Stimulated activated CD8-positive, alpha-beta memory T cell treated with anti-CD3 and anti-CD28 coated beads, Interleukin-12 subunit alpha, Interleukin-12 subunit beta, amount 100 ng/mL, for 1 hour (primary cell): Measurements from ENCODE around the gene NOC2L.

Experiments
- DNase-seq: peaks from one replicate; pipeline ENCODE4 v3.0.0-alpha.2; 2020; ENCODE audit warnings: low read depth

Gene NOC2L

DNA sequence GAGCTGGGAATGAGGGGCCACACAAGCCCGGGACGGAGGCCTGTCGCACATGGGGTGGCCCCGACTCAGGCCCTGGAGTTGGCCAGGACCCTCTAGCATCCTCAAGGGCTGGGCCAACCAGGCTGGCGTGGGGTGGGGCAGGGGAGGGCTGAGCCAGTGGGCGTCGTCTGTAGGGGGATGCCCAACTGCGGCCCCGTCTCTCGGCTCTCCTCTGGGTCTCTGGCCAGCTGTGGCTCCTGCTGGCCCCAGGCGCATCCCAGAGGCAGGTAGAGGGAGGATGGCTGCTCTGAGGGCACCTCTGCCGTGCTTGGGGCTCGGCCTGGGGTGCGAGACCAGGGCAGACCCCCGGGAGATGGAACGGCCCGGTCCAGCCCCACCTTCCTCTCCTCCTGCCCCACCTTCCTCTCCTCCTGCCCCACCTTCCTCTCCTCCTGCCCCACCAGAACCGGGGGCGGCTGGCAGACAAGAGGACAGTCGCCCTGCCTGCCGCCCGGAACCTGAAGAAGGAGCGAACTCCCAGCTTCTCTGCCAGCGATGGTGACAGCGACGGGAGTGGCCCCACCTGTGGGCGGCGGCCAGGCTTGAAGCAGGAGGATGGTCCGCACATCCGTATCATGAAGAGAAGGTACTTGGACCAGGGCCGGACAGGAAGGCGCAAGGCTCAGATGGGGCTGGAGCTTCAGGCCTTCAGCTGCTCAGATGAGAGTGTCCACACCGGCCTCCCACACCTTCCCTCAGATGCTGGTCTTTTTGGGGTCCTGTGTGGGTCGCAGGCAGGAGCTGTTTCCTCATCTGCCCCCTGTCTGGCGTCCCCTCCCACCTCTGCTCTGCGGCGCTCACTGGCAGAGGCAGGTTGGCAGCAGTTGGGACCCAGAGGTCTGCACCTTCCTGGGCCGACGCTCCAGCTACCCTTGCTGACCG is 29.1 kb downstream of the NOC2L start:
- DNase-seq = no peak

DNA sequence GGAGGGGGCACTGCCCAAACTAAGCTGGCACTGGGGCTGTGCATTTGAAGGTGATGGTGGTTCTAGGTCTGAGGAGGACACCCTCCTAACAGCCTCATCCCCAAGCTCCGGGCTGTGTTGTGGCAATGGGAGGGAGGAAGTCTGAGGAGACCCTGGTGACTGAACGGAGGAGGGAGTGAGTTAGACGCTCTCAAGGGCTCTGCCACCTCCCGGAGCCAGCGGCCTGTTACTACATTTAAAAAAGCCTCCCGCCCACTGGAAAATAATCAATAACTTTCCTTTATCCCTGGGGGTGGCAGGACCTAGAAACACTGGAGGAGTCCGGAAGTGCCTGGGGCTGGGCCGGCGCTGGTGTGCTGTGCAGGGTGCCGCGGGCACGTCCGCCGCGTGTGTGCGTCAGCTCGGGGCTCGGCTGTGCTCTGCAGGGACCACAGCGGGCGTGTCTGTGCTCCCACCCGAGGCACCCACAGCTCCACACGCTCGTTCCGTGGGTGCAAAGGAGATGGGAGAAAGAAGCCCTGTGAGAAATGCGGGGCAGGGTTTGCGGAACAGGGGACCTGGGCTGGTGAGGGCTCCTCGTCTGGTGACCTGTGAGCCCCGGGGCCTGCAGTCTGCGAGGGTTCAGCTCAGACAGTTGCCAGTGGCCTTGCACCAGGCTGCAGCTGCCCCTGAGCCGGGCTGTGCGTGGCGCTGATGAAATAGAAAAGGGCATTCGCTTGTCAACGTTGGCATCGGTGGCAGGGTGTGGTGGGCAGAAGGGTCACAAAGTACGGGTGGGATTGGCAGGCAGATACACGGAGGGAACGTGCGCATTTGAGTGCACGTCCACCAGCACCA is 30.0 kb downstream of the NOC2L start:
- no peak for DNase-seq

DNA sequence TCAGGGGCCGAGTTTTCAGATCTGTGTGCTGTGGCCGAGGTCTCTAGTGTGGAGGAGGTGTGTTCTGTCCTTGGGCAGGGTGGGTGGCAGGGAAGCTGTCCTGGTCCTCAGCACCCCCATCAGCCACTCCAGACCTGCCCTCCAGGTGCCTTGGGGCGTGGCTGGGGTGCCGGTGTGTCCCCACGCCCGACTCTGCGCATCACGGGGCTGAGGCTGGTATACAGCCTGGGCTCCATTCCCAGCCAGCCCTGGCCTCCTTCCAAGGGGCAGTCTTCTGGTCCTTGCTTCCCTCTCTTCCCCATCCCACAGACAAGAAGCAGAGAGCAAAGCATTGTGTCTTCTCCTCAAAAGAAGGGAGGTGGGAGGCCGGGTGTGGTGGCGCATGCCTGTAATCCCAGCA is 31.3 kb downstream of the NOC2L start:
- no peak for DNase-seq

DNA sequence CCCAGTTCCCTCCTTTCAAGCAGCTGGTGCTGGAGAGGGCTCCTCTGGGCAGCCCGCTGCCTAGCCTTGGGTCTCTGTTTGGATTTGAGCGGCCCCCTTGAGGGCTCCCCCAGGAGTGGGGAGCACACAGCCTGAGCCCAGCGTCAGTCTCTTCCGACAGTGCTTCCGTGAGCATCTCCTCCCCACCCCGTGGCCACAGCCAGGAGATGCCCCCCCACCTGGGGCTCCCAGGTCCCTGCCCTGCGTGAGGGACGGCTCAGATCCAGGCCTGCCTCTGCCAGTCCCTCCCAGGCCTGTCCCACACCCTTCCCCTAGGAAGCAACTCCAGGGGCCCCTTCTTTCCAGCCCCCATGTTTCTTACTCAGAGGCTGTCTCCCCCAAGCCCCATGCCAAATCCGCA is 31.8 kb downstream of the NOC2L start:
- DNase-seq = no peak

DNA sequence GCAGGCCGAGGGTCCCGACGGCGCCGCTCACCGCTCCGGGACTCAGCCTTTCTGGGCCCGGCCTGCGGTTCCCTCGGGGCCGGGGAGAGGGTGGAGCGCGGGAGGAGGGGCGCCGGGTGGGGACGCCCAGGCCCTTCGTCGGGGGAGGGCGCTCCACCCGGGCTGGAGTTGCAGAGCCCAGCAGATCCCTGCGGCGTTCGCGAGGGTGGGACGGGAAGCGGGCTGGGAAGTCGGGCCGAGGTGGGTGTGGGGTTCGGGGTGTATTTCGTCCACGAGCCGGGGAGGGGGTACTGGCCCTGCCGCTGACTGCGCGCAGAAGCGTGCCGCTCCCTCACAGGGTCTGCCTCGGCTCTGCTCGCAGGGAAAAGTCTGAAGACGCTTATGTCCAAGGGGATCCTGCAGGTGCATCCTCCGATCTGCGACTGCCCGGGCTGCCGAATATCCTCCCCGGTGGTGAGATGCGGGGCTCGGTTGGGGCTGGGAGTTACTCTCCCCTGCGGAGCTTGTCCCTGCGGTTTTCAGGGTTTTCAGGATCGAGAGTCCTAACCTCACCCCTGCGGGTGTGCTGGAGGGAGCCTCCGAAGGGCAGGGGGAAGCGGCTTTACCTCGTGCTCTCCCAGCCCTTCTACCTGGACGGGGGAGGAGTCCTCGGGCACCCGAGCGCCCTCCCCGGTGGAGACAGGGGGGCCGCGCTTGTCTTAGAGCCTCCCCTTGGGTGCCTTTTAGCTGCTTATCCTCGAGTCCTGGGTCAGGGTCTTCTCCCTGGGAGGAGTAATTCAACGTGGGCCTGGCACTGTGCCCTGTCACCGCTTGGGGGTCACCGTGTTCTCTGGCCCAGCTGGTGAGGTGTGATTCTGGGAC is 33.3 kb downstream of the NOC2L start:
- DNase-seq = no peak

DNA sequence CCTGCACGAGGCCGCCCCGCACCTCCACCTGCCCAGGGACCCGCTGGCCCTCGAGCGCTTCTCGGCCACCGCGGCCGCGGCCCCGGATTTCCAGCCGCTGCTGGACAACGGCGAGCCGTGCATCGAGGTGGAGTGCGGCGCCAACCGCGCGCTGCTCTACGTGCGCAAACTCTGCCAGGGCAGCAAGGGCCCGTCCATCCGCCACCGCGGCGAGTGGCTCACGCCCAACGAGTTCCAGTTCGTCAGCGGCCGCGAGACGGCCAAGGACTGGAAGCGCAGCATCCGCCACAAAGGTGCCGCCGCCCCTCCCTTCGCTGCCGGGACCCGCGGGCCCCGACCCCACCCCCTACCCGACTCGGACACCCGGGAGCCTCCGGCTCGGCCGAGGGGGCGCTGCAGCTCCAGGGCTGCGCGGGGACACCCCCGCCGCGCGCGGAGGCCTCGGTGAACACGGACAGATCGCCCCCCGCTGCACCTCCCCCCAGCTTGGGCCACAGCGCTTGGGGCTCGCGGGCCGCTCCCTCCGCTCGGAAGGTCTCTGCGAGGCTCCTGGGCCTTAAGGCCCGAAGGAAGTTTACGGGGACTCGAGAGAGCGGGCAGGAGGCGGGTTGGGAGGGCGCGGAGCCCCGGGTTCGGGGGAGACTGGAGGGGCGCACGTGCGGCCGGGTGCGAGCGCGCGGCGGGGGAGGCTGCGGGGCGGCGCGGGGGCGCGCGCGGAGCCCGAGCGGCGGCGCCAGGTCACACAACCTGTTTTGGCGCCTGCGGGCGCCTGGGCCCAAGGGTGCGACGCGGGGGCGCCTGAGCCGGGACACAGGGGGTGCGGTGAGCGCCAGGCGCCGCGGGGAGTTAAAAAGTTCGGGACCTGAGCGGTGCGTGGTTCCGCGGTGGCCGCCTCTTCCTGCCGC is 34.1 kb downstream of the NOC2L start:
- no peak for DNase-seq

DNA sequence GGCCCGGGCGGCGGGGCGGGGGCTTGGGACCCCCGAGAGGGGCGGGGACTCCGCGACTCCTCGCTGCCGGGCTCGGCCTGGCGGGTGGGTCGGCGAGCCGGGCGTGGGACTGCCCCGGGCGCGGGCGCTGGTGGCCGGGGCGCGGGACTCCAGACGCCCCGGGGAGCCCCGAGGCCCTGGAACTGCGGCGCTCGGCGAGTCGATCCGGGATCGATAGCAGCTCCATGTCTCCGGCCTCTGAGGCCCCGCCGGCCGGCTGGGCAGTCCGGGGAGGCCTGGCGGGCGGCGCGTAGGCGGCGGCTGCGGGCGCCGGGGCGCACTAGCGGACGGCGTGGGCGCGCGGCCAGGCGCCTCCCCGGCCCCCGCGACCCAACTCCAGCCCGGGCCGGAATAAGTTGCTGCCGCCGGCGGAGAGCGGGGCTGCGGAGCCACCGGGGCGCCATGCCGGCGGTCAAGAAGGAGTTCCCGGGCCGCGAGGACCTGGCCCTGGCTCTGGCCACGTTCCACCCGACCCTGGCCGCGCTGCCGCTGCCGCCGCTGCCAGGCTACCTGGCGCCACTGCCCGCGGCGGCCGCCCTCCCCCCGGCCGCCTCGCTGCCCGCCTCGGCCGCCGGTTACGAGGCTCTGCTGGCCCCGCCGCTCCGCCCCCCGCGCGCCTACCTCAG is 34.9 kb downstream of the NOC2L start:
- no peak for DNase-seq

DNA sequence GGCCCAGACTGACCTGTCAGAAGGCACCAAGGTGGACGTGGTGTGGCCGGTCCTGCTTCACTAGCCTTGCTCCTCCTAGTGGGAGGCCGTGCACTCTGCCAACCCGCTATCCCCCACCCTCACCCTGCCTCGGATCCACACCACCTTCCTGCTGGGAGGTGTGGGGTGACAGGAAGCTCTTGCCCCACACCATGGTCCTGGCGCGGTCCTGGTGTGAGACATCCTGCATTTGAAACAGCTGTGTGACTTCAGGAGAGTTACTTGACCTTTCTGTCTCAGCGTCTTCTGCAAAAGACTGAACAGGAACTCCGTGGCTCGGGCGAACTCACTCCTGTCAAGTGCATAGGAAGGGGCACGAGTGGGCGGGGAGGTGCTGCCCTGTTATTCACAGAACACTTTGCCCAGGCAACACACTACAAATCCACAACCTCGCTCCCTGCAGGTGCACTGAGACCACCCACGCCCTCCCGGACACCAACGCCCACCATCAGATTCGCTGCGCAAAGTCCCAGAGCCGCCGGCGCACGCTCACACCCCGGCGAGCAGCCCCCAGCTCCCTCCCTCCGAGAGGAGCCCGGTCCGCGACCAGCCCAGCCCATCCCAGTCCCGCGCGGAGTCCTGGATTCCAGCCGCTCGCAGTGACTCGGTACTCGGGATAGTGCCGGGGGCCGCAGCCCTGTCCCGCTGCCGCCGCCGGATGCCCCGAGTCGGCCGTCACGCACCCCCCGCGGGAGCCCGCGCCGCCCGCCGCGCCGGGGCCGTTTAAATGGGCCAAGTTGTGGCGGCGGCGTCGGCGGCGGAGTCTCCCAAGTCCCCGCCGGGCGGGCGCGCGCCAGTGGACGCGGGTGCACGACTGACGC is 35.7 kb downstream of the NOC2L start, which contains the start of gene SAMD11:
SAMD11 (plus strand) TSS at position 793 of the 860 bp plus-strand sequence. CDS start 509 bp downstream, outside the sequence.
- DNase-seq = peak; percentile 33

DNA sequence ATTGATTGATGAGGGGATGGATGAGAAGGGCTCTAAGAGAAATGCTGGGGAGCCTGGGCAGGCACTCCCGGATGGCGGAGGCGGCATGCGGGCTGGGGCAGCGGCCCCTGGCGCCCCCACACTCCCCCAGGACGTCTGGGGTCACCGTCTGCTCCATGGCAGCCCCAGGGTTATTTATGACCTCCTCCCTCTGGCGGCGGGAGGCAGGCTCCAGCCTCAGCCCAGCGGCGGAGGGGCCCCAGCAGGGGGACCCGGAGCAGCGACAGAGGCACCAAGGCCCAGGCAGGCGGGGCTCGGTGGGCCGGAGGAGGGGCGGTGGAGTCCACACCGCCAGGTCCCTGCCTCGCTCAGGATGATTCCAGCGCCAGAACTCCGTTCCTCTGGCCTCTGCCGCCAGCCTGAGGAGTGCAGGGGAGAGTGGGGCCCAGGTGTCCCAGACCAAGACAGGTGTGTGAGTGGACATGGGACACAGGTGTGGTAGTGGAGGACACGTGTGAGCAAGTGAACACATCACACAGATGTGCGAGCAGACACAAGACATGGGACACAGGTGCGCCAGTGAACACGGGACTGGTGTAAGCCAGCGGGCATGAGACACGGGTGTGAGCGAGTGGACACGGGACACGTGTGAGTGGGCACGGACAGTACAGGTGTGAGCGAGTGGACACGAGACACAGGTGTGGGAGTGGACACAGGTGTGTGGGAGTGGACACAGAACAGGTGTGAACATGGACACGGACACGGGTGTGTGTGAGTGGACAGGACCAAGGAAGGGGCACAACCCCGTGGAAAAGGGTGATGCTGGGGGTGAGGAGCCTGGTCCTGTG is 37.8 kb downstream of the NOC2L start:
- DNase-seq = no peak

DNA sequence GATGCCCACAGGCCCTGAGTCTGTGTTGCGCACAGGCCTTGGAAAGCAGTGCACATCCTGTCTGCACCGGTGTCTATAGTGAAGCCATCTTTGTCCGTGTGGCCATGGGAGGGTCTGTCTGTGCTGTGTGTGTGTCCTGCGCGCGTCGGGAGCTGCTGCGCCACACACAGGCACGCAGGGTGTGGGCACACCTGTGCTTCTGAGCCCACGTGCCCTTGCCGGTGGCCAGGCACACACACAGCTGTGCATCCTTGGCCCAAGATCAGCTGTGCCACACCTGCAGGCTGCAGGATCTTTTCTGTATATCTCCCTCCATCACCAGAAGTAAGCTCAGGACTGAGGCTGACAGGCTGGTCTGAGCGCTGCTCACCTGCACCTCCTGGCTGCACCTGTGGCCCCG is 38.5 kb downstream of the NOC2L start:
- DNase-seq = no peak

DNA sequence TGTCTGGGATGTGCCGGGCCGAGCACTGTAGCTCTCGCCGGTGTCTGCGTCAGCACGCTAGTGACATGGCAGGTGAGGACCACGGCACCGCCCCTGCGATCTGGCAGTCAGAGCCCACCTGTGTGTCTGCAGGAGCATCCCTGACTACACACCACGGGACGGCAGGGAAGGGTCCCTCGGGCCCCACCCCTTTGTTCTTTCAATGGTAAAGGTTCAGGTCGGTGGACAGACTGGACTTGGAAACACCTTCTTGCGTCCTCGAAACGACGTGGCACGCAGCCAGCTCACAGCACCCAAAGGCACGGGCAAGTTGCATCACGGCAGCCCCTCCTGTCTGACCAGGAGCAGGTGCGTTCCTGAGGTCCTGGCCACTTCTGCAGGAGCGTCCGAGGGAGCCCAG is 39.0 kb downstream of the NOC2L start:
- no peak for DNase-seq

DNA sequence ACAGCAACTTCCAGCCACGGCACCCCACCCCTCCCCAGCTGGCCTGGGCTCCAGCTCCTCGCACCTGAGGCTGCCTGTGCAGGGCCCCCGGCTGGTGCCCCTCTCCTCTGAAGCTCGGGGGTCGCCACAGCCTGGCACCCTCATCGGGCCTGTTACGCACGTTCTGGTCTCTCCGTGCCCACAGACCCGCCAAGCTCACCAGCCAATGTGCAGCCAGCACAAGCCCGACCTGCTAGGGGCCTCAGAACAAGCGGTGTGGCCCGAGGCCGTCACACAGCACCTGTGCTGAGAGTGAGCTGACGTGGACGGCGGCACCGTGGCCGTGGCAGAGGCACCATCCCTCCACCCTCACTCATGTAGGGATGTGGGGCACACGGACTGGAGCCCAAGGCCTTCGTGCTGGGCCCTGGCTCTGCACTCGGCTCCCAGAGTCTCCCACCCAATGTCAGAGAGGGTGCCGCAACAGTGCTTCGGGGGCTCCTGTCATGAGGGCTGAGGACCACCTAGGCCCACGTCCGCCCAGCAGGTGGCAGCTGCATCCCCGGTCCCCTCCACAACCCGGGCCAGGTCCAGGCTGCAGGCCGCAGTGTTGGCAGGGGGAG is 39.7 kb downstream of the NOC2L start:
- no peak for DNase-seq

DNA sequence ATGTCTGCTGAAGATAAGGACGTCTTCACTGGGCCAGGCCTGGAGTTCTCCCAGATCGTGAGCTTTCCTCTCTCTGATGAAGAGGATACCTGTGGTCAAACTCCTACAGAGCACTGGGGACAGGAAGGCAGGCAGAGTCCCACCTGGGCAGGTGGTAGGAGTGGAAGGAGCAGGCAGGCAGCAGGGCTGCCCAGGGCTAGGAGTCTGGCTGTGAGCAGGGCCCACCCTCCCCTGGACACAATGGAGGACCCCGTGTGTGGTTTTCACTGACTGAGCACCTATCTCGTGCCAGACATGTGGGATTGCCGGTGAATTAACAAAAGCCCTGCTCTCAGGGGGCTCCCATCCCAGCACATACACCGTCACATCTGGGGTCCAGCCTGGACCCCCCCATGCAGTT is 40.2 kb downstream of the NOC2L start:
- DNase-seq = no peak

DNA sequence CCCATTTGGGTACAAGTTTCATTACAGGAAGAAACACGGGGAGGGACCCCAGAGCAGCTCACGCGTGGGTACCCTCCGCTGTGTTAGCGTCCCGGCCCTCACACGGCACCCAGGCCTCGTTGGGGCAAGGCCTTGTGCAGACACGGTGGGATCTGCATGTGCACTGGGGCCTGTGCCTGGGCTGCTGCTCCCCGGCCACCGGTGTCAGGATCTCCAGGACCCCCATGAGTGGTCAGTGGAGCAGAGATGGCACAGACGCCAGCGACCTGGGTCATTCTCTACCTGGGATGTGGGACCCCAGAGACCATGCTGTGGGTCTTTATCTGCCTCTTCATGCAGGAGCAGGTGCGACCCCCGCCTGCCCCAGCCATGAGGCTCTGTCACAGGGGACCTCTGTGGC is 40.7 kb downstream of the NOC2L start:
- no peak for DNase-seq

DNA sequence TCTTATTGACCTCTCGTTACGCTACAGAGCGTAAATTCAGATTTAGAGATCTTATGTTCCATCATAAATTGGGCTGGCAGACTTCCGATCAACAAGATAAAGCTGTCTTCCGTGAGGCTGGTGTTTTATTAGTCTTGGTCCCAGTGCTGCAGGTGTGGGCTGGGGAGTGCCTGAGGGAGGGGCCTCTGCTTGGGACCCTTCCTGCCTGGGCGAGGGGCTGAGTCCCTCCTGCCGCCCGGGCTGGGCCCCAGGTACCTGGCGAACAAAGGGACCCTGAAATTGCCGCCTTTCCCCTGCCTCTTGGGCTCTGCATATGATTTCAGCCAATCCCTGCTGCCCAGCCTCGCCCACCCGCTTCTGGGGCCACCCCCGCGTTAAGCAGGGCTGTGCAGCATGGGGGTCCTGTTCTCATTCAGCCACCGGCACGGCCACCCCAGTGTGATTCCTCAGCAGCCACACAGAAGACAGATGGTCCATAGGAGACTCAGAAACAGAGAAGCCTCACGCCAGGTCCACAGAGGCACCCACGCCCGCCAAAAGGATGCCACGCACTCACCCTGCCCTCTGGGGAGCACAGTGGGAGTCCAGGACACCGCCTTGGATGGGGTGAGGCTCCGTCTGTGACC is 41.5 kb downstream of the NOC2L start:
- DNase-seq = no peak

DNA sequence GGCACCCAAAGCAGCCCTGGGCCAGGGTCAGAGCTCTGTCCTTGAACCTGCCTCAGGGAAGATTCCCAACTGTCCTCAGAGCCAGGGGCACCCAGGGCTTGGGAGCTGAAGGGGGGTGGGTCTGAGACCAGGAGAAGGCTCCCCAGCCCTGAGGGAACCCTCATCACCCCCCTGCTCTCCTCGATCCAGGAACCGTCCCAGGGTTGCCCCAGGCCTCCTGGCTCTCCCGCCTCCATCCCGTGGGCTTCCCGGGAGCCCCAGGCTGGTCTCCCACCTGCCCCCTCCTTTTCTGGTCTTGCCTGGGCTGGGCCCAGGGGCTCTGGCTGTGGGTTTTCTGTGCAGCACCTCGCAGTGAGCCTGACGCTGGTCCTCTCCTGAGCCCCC is 42.0 kb downstream of the NOC2L start:
- no peak for DNase-seq

DNA sequence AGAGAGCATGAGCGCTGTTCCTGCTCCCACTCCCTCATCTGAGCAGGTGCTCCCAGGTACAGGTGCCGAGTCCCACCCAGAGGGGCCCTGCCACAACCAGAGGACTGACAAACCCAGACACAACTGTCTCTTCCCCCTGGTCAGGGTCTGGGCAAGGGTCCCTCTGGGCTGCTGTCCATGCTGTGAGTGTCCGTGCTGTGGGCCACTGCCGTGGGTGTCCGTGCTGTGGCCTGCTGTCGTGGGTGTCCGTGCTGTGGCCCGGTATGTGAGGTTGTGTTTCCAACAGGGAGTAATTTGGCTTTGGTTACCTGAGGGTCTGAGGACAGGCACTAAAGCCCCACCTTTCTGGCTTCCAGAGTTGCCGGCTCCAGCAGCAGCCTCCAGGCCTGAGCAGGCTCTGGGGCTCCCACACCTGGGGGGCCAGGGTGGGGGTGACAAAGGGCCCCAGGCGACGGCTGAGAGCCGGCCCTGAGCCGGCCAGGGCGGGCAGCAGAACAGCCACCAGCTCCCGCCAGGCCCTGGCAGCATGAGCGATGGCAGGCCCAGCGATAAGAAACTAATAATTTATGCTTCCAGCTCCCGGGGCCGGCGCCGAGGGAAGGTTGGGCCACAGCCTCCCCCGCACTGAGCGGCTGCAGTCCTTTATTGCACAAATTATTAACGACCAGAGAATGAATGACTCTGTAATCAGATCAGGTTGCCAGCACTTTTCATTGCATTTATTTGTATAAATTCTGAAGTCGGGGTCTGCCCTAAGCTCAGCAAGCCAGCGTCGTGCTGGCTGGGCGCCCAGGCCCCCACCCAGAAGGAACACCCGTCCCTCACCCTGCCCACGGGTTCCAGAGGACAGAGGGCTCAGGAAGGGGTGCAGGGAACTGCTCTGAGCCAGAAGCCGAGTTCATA is 42.6 kb downstream of the NOC2L start:
- DNase-seq = no peak
